Vagina (tissue), 2 donors: ENCODE results near the gene SERPINF2.
"Not testable (repeated sequence)": the region's sequence is repeated elsewhere in the genome, so short reads cannot be mapped to it uniquely, and the experiment has no call there.

Source experiments
- POLR2A ChIP-seq, 2 donors: fragments of 450-650 bp; IDR thresholded peaks; one replicate each; pipeline ENCODE4 v1.6.1; 2017; ENCODE audit warnings: antibody characterized with exemption in 2 of 2, mild to moderate bottlenecking in 2 of 2, moderate library complexity in 2 of 2
- POLR2AphosphoS5 ChIP-seq, 2 donors: sonication (generic); formaldehyde crosslinking; IDR thresholded peaks; one replicate each; pipeline ENCODE4 v1.9.0; 2017; ENCODE audit warnings: antibody characterized with exemption in 2 of 2, mild to moderate bottlenecking in 2 of 2, low read depth in 1 of 2; ENCODE audit not compliant: insufficient read depth in 1 of 2

DNA sequence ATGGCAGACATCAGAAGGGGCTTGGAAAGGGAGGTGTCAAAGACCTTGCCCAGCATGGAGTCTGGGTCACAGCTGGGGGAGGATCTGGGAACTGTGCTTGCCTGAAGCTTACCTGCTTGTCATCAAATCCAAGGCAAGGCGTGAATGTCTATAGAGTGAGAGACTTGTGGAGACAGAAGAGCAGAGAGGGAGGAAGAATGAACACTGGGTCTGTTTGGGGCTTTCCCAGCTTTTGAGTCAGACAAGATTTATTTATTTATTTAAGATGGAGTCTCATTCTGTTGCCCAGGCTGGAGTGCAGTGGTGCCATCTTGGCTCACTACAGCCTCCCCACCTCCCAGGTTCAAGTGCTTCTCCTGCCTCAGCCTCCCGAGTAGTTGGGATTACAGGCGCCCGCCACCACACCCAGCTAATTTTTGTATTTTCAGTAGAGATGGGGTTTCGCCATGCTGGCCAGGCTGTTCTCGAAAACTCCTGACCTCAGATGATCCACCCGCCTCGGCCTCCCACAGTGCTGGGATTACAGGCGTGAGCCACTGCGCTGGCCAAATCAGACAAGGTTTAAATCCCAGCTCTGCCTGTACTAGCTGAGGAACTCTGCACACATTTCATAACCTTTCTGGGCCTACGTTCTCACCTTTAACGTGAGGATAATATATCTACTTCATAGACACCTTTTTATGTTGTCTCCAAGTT, 30.5 kb downstream of the SERPINF2 start:
- TF ChIP-seq POLR2A (IDR thresholded peaks at IDR 0.05), result not testable (repeated sequence)
- TF ChIP-seq POLR2AphosphoS5 (IDR thresholded peaks at IDR 0.05; ENCODE audit: insufficient read depth in 1 of 2, low read depth in 1 of 2), result peak in 1 of 2 donors; percentile 41
